H1 (cell line): Measurements from ENCODE around the gene CBR3. TPM values are rescaled to one million over a fixed set of nuclear protein-coding genes. Genes with fewer than 3 reads are reported as not detected.

Experiments used
- ASH2L ChIP-seq: fragments of 200-600, 300-600 bp; sonication (generic); IDR thresholded peaks from one replicate; pipeline ENCODE4 v1.7.1; 2017; ENCODE audit warnings: low read length
- CBX8 ChIP-seq: fragments of 300-800, 300-1000 bp; sonication (generic); IDR thresholded peaks from 2 replicates; pipeline ENCODE4 v1.7.1; 2016; ENCODE audit warnings: low read depth, low read length, borderline replicate concordance
- GABPA ChIP-seq: IDR thresholded peaks from 2 replicates; pipeline ENCODE4 v1.6.1; 2011; ENCODE audit warnings: mild to moderate bottlenecking, low read length, moderate library complexity, borderline replicate concordance; ENCODE audit not compliant: insufficient read depth
- JUN ChIP-seq: IDR thresholded peaks from 2 replicates; pipeline ENCODE4 v1.6.1; 2011; ENCODE audit warnings: low read depth, mild to moderate bottlenecking, improper control_type of control experiment, low read length
- PHF8 ChIP-seq: fragments of 200-600 bp; sonication (generic); conservative IDR thresholded peaks from 2 replicates; pipeline ENCODE4 v1.7.1; 2012; ENCODE audit warnings: low read depth, mild to moderate bottlenecking, inconsistent platforms, low read length, moderate library complexity
- SAP30 ChIP-seq: fragments of 300-600 bp; sonication (generic); IDR thresholded peaks from 2 replicates; pipeline ENCODE4 v1.7.1; 2012; ENCODE audit warnings: low read length, moderate library complexity, mild to moderate bottlenecking, inconsistent platforms; ENCODE audit not compliant: insufficient read depth, insufficient replicate concordance
- polyA plus RNA-seq, 7 experiments: library from polyadenylated mRNA; depleted of rRNA in 3 of 7; stranded (reverse) in 5 of 7; unstranded in 2 of 7; fragments of >200 nt in 5 of 7; fragments of 200-250 nt in 2 of 7; gene quantifications; 1 replicate in 5 of 7; 2 replicates in 1 of 7; 4 replicates in 1 of 7; pipeline versions ENCODE4 v1.2.1 to v1.2.3, GENCODE V29; 2011 to 2013; ENCODE audit warnings: missing spikeins in 2 of 7, mixed read lengths in 2 of 7
- total RNA-seq: library from RNA; stranded (reverse); fragmentation: NEBNext Ultra II Directional; extraction: Animal tissue kit (Norgen Biotek cat#: 25700); gene quantifications from 2 replicates; pipeline ENCODE4 v1.2.1, GENCODE V29; 2021
- TF ChIP-seq, protein P1 (sequence below): fragments of 300-600 bp; sonication (generic); IDR thresholded peaks from 2 replicates; pipeline ENCODE4 v1.7.1; 2012; ENCODE audit warnings: low read length, moderate library complexity, mild to moderate bottlenecking, inconsistent platforms; ENCODE audit not compliant: insufficient replicate concordance
- TF ChIP-seq, protein P2 (sequence below): IDR thresholded peaks from 2 replicates; pipeline ENCODE4 v1.6.1; 2011; ENCODE audit warnings: low read depth, mild to moderate bottlenecking, low read length; ENCODE audit not compliant: insufficient read depth
- TF ChIP-seq, protein P3 (sequence below): IDR thresholded peaks from 2 replicates; pipeline ENCODE4 v1.6.1; 2011; ENCODE audit warnings: low read length, improper control_type of control experiment

CBR3 gene
- total and polyA plus RNA-seq, 2 of the 8 experiments (the other 6 are each of a cell fraction or from before 2014, with no cell fraction given) = 1.2 to 4.3 TPM

GRCh38 chr21:36179145-36179544 is 44.3 kb downstream of the CBR3 start (continued):
- TF ChIP-seq, protein P1, sequence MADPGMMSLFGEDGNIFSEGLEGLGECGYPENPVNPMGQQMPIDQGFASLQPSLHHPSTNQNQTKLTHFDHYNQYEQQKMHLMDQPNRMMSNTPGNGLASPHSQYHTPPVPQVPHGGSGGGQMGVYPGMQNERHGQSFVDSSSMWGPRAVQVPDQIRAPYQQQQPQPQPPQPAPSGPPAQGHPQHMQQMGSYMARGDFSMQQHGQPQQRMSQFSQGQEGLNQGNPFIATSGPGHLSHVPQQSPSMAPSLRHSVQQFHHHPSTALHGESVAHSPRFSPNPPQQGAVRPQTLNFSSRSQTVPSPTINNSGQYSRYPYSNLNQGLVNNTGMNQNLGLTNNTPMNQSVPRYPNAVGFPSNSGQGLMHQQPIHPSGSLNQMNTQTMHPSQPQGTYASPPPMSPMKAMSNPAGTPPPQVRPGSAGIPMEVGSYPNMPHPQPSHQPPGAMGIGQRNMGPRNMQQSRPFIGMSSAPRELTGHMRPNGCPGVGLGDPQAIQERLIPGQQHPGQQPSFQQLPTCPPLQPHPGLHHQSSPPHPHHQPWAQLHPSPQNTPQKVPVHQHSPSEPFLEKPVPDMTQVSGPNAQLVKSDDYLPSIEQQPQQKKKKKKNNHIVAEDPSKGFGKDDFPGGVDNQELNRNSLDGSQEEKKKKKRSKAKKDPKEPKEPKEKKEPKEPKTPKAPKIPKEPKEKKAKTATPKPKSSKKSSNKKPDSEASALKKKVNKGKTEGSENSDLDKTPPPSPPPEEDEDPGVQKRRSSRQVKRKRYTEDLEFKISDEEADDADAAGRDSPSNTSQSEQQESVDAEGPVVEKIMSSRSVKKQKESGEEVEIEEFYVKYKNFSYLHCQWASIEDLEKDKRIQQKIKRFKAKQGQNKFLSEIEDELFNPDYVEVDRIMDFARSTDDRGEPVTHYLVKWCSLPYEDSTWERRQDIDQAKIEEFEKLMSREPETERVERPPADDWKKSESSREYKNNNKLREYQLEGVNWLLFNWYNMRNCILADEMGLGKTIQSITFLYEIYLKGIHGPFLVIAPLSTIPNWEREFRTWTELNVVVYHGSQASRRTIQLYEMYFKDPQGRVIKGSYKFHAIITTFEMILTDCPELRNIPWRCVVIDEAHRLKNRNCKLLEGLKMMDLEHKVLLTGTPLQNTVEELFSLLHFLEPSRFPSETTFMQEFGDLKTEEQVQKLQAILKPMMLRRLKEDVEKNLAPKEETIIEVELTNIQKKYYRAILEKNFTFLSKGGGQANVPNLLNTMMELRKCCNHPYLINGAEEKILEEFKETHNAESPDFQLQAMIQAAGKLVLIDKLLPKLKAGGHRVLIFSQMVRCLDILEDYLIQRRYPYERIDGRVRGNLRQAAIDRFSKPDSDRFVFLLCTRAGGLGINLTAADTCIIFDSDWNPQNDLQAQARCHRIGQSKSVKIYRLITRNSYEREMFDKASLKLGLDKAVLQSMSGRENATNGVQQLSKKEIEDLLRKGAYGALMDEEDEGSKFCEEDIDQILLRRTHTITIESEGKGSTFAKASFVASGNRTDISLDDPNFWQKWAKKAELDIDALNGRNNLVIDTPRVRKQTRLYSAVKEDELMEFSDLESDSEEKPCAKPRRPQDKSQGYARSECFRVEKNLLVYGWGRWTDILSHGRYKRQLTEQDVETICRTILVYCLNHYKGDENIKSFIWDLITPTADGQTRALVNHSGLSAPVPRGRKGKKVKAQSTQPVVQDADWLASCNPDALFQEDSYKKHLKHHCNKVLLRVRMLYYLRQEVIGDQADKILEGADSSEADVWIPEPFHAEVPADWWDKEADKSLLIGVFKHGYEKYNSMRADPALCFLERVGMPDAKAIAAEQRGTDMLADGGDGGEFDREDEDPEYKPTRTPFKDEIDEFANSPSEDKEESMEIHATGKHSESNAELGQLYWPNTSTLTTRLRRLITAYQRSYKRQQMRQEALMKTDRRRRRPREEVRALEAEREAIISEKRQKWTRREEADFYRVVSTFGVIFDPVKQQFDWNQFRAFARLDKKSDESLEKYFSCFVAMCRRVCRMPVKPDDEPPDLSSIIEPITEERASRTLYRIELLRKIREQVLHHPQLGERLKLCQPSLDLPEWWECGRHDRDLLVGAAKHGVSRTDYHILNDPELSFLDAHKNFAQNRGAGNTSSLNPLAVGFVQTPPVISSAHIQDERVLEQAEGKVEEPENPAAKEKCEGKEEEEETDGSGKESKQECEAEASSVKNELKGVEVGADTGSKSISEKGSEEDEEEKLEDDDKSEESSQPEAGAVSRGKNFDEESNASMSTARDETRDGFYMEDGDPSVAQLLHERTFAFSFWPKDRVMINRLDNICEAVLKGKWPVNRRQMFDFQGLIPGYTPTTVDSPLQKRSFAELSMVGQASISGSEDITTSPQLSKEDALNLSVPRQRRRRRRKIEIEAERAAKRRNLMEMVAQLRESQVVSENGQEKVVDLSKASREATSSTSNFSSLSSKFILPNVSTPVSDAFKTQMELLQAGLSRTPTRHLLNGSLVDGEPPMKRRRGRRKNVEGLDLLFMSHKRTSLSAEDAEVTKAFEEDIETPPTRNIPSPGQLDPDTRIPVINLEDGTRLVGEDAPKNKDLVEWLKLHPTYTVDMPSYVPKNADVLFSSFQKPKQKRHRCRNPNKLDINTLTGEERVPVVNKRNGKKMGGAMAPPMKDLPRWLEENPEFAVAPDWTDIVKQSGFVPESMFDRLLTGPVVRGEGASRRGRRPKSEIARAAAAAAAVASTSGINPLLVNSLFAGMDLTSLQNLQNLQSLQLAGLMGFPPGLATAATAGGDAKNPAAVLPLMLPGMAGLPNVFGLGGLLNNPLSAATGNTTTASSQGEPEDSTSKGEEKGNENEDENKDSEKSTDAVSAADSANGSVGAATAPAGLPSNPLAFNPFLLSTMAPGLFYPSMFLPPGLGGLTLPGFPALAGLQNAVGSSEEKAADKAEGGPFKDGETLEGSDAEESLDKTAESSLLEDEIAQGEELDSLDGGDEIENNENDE = no peak
- no peak for TF ChIP-seq PHF8
- TF ChIP-seq, protein P2, sequence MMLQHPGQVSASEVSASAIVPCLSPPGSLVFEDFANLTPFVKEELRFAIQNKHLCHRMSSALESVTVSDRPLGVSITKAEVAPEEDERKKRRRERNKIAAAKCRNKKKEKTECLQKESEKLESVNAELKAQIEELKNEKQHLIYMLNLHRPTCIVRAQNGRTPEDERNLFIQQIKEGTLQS = no peak
- no peak for TF ChIP-seq JUN
- no peak for TF ChIP-seq SAP30
- TF ChIP-seq, protein P3, sequence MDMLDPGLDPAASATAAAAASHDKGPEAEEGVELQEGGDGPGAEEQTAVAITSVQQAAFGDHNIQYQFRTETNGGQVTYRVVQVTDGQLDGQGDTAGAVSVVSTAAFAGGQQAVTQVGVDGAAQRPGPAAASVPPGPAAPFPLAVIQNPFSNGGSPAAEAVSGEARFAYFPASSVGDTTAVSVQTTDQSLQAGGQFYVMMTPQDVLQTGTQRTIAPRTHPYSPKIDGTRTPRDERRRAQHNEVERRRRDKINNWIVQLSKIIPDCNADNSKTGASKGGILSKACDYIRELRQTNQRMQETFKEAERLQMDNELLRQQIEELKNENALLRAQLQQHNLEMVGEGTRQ = no peak
- TF ChIP-seq GABPA = no peak
- no peak for TF ChIP-seq ASH2L
- no peak for TF ChIP-seq CBX8
